NCI-H128 (cell line): ENCODE data around the gene SPOP.

Experiments used
- DNase-seq: peaks from one replicate; lab custom pipeline; 2025; ENCODE audit not compliant: unreplicated experiment; lab: John Stamatoyannopoulos, UW

The SPOP gene

DNA sequence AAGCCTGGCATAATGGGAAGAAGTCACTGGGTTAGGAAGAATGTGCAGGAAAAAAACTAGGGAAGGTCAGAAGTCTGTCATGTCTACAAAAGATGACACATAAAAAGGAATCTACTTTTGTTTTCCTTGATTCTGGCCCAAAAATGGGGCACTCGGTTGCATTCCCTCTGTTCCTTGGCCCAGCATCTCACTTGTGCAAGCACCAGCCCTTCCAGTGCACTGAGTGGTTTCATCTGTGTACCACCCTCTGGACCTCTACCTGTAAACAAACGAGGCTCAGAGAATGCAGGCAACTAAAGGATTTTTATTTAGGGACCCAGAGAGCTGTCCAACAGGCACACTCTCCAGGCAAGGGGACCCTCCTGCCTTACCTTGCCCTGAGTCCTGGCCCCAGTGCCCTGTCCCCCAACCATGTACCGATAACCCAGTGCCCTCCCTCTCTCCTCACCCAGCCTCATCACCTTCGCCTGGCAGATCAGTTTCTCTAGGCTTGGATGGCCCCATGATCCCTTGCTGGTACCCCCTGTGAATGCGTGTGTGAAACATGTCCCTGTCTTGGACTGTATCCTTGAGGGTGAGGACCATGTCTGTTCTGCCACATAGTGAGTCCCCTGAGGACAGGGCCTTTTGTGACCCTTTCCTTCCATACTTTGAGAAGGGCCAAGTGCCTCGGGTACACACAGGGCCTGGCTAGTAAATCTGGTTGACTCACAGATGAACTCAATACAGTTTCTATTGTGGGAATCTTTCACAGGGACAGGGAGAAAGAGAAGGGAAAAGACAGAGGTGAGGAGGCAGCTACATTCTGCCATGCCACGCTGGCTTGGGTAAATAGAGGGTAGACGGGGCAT is 88.9 kb downstream of the SPOP start:
- no peak for DNase-seq

DNA sequence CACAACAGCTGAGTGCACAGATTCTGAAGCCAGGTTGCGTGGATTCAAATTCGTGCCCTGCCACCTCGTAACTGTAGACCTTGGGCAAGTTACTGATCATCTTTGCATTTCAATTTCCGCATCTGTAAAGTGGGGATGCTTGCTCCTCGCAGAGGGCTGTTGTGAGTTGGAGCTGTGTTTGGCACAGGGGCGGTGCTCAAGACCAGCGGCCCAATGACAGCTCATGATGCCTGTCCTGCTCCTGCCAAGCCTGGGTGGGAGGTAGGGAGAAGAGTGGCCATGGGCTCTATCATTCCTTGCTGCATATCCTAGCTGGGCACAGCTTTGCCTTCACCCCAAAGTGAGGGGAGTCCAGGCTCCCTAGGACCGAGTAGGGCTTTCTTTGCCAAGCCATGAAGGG is 89.6 kb downstream of the SPOP start:
- DNase-seq = no peak

DNA sequence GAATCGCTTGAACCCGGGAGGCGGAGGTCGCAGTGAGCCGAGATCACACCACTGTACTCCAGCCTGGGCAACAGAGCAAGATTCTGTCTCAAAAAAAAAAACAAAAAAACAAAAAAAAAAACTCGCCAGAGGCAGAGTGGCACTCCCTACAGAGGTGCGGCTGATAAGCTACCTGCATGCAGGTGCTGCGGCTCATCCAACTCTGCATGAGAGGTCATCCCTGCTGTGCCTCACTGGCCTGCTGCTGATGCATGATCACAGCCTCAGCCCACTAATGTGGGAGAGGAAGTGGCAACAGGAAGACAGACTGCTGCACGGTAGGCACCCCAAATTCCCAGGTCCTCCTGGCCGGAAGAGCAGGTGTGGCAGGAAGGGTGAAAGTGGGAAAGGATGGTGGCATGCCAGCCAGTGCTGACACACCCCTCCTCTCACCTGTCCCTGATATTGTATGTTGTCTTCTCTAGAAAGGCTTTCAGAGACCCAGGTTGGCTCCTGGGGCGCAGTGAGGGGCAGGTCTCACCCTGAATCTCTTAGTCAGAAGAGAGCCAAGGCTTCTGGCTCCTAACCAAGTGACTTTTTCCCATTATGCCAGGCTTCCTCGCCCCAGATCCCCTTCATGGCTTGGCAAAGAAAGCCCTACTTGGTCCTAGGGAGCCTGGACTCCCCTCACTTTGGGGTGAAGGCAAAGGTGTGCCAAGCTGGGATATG is 90.4 kb downstream of the SPOP start:
- no peak for DNase-seq

DNA sequence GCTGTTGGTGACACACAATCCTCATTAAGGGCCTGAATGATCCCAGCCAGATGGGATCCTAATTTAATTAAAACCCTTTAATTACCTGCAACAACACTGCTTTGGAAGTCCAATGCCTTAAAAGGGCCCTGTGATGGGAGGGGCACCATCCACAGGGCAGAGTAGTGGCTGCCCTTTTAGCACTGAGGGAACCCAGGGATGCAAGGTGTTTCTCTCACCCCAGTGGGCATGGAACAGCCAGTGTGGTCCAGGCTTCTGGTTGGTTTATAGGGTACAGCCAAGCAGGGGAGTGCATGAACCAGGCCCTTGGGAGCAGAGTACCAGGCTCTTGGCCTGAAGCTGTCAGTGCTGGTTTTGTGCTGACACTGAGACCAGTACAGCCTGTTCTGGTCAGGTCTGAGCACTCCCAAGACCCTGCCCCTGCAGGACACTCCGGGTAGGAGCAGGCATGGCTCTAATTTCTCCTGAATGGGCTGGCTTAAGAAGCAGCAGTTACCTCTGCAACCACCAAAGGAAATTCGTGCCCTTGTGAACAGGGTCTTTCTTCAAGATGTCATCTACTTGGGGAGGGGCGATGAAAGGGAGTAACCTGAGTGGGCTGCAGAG is 92.4 kb downstream of the SPOP start:
- no peak for DNase-seq

DNA sequence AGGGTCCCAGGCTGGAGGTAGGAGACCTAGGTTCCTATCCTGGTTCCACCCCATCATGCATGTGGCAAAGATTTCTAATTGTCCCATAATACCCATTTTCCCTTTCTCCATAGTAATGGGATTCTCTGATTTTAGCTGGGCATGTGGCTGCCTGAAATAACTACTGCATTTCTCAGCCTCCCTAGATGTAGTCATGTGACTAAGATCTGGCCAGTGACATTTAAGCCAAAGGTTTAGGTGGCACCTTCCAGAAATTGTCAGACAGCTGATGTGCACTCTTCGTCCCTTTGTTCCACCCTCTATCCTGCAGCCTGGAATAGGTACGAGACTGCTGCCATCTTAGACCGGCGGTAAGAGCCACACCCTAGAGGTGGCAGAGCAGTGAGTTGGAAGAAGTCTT is 94.0 kb downstream of the SPOP start:
- DNase-seq = no peak

DNA sequence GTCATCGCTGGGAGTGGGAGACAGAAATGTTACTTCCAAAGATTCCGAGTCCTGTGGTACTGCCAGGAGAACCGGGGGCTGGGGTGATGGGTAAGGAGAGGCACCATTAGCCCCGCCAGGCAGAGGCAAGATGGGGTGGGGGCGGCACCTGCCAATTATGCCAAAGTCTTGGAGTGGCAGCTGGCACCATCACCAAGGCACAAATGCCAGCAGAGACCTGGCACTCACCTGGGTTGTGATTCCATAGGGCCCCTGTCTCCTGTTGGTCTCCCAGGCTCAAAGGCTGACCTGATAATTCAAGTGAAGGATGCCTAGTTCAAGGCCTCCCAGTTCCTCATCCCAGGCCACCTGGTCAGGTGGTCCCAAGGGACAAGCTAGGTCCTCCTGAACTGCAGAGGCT is 94.7 kb downstream of the SPOP start:
- DNase-seq = no peak

DNA sequence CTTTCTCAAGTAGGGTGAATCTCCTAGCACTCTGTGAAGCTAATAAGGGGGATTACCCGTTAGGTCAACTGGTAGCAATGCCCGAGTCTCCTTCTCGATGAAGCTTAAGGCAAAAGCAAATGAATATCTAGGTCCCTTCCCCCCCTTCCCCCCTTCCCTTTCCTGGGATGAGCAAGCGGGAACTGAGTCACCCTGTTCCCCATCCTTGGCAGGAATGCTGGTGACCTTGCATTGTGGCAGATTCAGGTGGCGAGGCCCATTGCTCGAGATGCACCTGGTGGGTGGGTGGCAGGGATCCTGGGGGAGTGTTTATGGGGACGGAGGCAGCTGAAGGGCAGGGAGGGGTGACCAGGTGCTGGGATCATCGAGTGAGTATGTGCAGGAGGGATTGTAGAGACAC is 95.1 kb downstream of the SPOP start:
- no peak for DNase-seq

DNA sequence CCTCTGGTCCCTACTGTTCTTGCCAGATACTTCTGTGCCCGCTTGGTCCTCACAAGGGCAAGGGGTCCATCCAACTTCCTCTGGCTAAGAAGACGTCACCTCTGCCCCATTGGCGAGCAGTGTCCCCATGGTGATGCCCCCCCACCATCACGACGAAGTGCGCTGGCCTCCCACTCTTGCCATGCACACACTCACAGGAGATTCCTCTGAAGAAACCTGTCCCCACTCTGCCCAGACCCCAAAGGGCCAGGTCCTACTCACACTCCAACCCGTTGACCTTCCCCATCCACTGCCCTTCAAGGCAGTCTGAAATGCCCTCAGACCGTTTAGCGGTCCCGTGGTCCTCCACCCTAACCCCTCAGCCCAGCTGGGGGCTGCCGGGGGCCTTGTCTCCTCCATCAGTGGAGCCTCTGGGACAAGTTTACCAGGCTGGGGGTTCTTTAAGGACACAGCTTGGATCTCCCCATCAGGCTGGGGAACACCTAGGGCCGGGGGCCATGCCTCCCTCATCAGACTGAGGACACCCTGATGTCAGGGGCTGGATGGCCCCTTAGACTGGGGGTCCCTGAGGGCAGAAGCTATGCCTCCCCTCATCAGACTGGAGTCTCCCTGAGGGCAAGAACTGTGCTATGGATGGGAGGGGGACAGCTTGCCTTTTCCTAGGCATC is 95.7 kb downstream of the SPOP start:
- no peak for DNase-seq

DNA sequence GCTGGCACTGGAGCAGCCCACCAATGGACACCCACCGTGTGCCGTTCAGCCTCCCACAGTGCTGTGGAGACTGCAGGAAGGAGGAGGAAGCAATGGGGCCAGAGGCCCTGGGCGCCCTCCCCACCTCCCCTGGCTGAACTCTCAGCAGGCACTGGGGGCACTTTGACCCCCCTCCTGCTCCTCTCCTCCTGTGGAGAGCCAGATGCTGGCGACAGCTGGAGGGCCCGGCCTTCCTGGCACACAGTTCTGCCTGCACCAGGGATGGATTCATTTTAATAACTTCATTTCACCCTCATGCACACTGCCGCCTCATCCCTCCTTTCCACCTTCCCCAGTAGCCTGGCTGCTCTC is 96.3 kb downstream of the SPOP start:
- DNase-seq = no peak

DNA sequence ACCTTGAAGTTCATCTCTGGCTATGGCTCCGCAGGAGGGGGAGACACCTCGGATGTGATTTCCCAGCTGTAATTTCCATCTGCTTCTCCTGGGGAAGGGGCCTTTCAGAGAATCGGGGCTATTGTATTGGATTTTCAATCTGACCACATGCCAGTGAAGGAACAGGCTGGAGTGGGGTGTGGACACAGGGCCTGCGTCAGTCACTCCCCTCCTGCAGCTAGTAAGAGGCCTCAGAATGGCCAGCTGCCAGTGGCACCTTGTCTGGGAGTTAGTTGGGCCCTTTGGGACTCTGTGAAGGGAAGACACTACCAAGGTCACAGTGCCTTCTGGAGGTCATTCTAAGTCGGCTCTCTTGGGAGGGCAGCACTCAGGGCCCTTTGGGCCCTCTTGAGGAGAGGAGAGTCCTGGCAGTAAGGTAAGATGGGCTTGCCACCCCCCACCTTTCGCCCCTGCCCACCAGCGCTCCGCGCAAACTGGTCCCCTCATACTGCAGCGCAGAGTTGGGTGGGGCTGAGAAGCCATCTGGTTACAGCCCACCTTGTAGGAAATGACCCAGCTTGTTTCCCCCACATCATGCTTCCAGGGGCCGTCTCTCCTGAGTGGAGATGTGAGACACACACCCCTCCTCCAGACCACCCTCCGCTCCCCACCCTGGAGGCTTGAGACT is 96.8 kb downstream of the SPOP start:
- DNase-seq = no peak

DNA sequence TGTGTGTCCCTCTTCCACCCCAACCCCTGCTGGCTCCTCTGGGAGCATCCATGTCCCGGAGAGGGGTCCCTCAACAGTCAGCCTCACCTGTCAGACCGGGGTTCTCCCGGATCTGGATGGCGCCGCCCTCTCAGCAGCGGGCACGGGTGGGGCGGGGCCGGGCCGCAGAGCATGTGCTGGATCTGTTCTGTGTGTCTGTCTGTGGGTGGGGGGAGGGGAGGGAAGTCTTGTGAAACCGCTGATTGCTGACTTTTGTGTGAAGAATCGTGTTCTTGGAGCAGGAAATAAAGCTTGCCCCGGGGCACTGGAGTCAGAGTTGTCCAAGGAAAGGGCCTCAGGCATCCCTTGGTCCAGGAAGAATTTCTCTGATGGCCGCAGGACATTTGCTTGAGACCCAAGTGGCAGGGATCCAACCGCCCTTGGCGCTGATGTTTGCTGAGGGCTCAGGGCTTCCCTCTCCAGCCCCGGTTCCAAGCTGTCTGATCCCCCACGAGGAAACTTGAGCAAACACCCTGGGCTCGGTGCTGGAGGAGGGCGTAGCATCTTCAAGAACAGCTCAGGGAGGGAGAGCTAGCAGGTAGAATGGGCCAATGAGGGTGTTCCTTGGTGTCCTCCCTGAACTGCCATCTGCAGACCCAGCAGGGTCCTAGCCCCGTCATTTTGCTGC is 97.7 kb downstream of the SPOP start:
- DNase-seq = no peak

DNA sequence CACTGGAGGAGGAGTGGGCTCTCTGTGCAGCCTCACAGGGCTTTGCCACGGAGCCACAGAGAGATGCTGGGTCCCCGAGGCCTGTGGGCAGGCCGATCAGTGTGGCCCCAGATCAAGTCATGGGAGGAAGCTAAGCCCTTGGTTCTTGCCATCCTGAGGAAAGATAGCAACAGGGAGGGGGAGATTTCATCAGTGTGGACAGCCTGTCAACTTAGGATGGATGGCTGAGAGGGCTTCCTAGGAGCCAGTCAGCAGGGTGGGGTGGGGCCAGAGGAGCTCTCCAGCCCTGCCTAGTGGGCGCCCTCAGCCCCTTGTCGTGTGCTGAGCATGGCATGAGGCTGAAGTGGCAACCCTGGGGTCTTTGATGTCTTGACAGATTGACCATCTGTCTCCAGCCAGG is 98.4 kb downstream of the SPOP start:
- DNase-seq = no peak

DNA sequence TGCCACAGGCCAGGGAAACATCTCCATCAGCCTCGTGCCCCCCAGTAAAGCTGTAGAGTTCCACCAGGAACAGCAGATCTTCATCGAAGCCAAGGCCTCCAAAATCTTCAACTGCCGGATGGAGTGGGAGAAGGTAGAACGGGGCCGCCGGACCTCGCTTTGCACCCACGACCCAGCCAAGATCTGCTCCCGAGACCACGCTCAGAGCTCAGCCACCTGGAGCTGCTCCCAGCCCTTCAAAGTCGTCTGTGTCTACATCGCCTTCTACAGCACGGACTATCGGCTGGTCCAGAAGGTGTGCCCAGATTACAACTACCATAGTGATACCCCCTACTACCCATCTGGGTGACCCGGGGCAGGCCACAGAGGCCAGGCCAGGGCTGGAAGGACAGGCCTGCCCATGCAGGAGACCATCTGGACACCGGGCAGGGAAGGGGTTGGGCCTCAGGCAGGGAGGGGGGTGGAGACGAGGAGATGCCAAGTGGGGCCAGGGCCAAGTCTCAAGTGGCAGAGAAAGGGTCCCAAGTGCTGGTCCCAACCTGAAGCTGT is 98.9 kb downstream of the SPOP start:
- no peak for DNase-seq

DNA sequence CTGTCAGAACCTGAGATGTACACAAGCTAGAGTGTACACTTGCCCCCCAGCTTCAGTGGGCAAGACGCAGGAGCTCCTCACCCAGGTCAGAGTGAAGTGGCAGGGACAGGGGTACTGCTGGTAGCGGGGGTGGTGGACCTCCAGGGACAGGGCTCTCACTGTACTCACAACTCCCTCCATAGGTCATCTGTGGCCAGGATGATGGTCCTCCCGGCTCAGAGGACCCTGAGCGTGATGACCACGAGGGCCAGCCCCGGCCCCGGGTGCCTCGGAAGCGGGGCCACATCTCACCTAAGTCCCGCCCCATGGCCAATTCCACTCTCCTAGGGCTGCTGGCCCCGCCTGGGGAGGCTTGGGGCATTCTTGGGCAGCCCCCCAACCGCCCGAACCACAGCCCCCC is 99.5 kb downstream of the SPOP start:
- no peak for DNase-seq

DNA sequence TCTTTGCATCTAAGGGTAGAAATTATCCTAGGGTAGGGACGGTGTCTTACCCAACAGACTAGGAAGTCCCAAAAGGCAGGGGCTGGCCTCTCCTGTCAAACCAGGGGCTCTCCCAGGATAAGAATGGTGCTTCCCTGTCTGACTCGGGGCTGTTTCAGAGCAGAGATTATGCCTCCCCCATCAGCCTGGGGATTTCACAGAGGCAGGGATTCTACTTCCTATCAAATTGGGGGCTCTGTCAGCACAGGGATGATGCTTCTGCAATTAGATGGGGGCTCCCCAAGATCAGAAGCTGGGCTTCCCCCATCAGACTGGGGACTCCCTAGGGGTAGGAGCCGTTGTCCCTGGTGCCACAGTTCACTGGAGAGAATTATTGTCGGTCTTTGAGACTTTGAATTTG is 99.9 kb downstream of the SPOP start:
- DNase-seq = no peak

DNA sequence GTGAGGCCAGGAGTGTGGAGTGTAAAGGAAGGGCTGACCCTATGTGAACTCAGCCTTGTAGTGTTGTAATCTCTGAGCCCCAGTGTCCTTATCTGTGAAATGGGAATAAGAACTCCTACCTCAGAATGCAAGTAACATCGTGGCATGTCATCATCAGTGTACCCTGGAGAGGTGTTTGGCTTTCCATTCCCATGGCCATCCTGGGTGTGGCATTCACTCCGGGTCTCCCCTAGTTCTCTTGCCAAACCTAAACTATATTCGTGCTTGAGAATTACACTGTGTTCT is 100.3 kb downstream of the SPOP start:
- DNase-seq = no peak

DNA sequence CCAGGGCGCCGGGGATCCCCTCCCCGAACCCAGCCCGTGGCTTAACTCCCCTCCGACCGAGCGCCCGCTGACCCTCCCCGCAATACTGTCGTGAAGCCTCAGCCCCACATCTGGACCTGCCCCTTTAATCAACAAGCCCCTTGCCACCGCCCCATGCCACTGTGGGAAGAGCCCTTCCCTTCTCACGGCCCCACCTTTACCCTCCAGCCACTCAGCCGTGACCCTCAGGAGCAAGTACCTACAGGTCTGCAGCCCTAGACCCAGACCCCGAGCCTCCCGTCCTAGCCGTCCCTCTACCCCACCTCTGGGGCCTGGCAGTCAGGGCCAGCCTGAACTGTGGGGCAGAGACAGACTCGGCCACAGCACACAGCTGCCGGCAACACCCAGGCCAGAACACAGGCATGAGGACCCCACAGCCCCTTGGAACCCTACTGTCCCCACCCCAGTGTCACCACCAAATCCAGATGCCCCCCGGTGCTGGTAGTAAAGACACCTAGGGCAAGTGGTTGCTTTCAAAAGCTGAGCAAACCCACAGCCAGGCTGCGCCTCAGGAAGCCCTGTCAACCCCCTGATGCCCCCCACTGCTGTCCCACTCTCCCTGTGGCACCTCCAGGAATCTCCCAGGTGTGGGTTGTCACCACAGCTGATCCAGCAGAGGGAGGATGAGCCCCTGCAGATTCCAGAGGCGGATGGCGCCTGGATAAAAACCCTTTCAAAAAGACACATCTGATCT is 100.8 kb downstream of the SPOP start:
- DNase-seq = no peak

DNA sequence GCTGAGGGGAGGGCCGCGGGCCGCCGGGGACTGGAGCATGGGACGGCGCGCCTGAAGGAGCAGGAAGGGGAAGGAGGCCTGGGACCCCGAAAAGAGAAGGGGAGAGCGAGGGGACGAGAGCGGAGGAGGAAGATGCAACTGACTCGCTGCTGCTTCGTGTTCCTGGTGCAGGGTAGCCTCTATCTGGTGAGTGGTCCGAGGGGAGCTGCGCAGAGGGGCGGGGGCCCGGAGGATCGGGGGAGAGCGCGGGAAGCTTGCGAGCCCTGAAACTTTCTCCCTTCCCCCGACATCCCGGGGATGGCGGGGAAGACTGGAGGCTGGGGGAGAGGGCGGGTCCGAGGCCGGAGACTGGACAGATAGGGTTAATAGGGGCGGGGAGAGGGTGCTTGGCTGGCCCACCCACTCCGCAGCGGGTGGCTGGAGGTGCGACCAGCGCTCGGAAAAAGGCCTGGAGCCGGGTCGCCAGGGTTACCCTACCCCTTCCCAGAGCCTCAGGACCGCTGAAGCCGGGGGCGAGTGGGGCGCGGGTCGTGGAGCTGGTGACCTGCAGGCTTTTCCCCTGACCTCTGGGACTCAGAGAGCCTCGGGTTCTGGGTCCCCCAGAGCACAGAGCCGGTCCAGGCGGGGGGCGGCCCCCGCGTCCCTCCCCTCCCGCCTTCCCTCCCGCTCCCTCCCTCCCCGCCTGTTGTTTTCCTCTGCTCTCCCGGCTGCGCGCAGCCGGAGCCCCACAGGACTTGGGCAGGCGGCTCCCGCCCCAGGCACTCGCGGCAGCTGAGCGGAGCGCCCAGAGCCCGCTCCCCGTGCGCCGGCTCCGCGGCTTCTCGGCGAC is 101.6 kb downstream of the SPOP start:
- DNase-seq = no peak

DNA sequence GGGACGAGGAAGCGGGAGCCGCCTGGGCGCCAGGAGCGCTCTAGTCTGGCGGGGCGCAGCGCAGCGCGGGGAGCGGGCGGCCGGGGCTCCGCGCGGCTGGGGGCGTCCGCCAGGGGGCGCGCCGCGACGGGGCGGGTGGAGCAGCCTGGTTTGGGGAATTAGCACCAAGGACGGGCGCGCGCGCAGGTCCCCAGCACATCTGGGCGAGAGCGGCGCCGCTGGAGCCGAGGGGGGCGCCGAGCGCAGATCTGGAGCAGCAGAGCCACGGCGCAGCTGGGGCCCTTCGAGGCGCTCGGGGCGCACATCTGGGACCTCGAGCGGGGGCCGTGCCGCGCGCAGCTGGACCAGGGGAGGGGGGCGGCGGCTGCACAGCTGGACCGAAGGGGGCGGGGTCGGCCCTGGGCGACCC is 102.2 kb downstream of the SPOP start, which contains the start of gene NXPH3:
Gene NXPH3, plus strand, starts transcription at position 193 of the 409 bp plus-strand sequence. CDS start 349 bp downstream, outside the sequence.
- no peak for DNase-seq
